Right lobe of liver (tissue), 4 donors: ENCODE measurements around the gene RSPH3.

Experiments used
- POLR2A ChIP-seq: fragments of 450-650 bp; IDR thresholded peaks from one replicate; pipeline ENCODE4 v1.6.1; 2017; ENCODE audit warnings: antibody characterized with exemption, mild to moderate bottlenecking
- TF ChIP-seq, protein P1 (sequence below), 4 donors: fragments of 200-600 bp in 3 of 4; fragments of 450-650 bp in 1 of 4; IDR thresholded peaks; one replicate each; pipeline versions ENCODE4 v1.5.1 to v1.8.0; 2016 to 2022; ENCODE audit warnings: antibody characterized with exemption in 4 of 4, mild to moderate bottlenecking in 2 of 4
- donor health status: DM: no; HTN: no; CAD: no.
- donor health status: DM: no; HTN: no; CAD: no.
- donor health status: DM: no; HTN: yes; CAD: no.

DNA sequence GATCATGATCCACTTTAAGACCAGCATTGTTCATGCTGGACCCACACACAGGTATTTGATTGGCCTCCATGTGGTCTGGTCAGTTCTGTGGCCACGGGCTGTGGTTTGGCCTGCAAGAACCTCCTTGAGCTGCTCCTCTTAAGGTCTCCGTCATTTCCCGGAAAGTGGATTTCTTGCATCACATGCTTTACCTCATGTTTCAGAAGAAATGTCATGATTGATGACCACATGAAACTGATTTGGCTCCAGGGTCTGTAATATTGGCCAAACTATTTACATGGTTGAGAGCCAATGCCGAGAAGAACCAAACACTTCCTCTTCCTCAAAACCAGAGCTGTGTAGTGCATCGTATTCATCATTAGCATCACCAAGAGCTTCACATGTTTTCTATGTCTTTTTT lies 13.2 kb upstream of the RSPH3 start:
- TF ChIP-seq, protein P1, sequence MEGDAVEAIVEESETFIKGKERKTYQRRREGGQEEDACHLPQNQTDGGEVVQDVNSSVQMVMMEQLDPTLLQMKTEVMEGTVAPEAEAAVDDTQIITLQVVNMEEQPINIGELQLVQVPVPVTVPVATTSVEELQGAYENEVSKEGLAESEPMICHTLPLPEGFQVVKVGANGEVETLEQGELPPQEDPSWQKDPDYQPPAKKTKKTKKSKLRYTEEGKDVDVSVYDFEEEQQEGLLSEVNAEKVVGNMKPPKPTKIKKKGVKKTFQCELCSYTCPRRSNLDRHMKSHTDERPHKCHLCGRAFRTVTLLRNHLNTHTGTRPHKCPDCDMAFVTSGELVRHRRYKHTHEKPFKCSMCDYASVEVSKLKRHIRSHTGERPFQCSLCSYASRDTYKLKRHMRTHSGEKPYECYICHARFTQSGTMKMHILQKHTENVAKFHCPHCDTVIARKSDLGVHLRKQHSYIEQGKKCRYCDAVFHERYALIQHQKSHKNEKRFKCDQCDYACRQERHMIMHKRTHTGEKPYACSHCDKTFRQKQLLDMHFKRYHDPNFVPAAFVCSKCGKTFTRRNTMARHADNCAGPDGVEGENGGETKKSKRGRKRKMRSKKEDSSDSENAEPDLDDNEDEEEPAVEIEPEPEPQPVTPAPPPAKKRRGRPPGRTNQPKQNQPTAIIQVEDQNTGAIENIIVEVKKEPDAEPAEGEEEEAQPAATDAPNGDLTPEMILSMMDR (IDR thresholded peaks at IDR 0.05): no peak
- no peak for TF ChIP-seq POLR2A
